ENCODE results near the gene CAMLG. TPM values are rescaled to one million over a fixed set of nuclear protein-coding genes. Genes with fewer than 3 reads are reported as not detected.

CAMLG gene
- total and polyA plus RNA-seq, 2 of the 13 experiments (the other 11 are each of a cell fraction or from before 2014, with no cell fraction given) = 14.2 to 19.8 TPM

- TF ChIP-seq SP1 (IDR thresholded peaks at IDR 0.05) = no peak
- no peak for TF ChIP-seq SP1 (CRISPR knock-in tag; IDR thresholded peaks at IDR 0.05)
- TF ChIP-seq ZNF362 (CRISPR knock-in tag; IDR thresholded peaks at IDR 0.05; ENCODE audit: borderline replicate concordance) = no peak
- TF ChIP-seq ZNF557 (CRISPR knock-in tag; IDR thresholded peaks at IDR 0.05) = peak; percentile 49; the same call in 1 of the 2 replicates
- peak; percentile 47; the same call in 1 of the 2 replicates for TF ChIP-seq ZBTB33 (CRISPR knock-in tag; IDR thresholded peaks at IDR 0.05)
- TF ChIP-seq CSRNP1 (CRISPR knock-in tag; IDR thresholded peaks at IDR 0.05) = no peak
- TF ChIP-seq THRA (CRISPR knock-in tag; IDR thresholded peaks at IDR 0.05; ENCODE audit: borderline replicate concordance) = 0 out of 2 replicates have a peak, but pooled peaks have one; percentile 17
- TF ChIP-seq HOXD1 (CRISPR knock-in tag; IDR thresholded peaks at IDR 0.05) = no peak
- TF ChIP-seq CBX5 (CRISPR knock-in tag; IDR thresholded peaks at IDR 0.05; ENCODE audit: borderline replicate concordance) = 0 out of 2 replicates have a peak, but pooled peaks have one; percentile 22
- TF ChIP-seq ERF (CRISPR knock-in tag; IDR thresholded peaks at IDR 0.05) = peak; percentile 53; the same call in 1 of the 2 replicates
- 0 out of 2 replicates have a peak, but pooled peaks have one; percentile 31 for TF ChIP-seq ZNF12 (CRISPR knock-in tag; IDR thresholded peaks at IDR 0.05)
- TF ChIP-seq ZNF138 (CRISPR knock-in tag; IDR thresholded peaks at IDR 0.05; ENCODE audit: low read depth) = no peak
- TF ChIP-seq ZNF44 (CRISPR knock-in tag; IDR thresholded peaks at IDR 0.05) = 0 out of 2 replicates have a peak, but pooled peaks have one; percentile 67
- no peak for TF ChIP-seq CC2D1A (CRISPR knock-in tag; IDR thresholded peaks at IDR 0.05)
- TF ChIP-seq ZNF605 (CRISPR knock-in tag; IDR thresholded peaks at IDR 0.05) = no peak
- TF ChIP-seq ZNF263 (CRISPR knock-in tag; IDR thresholded peaks at IDR 0.05) = no peak
- 0 out of 2 replicates have a peak, but pooled peaks have one; percentile 48 for TF ChIP-seq ZBTB21 (CRISPR knock-in tag; IDR thresholded peaks at IDR 0.05)
- no peak for TF ChIP-seq HNRNPLL (IDR thresholded peaks at IDR 0.05; ENCODE audit: low read depth, low read length, poor library complexity, severe bottlenecking)
- no peak for TF ChIP-seq HMGXB4 (CRISPR knock-in tag; IDR thresholded peaks at IDR 0.05; ENCODE audit: borderline replicate concordance in 1 of 2, low read depth in 1 of 2)
- TF ChIP-seq NR2F2 (IDR thresholded peaks at IDR 0.05; ENCODE audit: borderline replicate concordance, low read depth) = no peak
- no peak for TF ChIP-seq ARID2 (CRISPR knock-in tag; IDR thresholded peaks at IDR 0.05; ENCODE audit: borderline replicate concordance)
- no peak for TF ChIP-seq ZNF20 (CRISPR knock-in tag; IDR thresholded peaks at IDR 0.05)
These were observed 764 bp downstream of the CAMLG start (continued) for GRCh38 chr5:134738963-134739661.
